Measurements from ENCODE around the gene OR2T8. TPM values are rescaled to one million over a fixed set of nuclear protein-coding genes. Genes with fewer than 3 reads are reported as not detected.

OR2T8 gene
- total and polyA plus RNA-seq, 2 of the 4 experiments (the other 2 are of a cell fraction) = not detected

DNA sequence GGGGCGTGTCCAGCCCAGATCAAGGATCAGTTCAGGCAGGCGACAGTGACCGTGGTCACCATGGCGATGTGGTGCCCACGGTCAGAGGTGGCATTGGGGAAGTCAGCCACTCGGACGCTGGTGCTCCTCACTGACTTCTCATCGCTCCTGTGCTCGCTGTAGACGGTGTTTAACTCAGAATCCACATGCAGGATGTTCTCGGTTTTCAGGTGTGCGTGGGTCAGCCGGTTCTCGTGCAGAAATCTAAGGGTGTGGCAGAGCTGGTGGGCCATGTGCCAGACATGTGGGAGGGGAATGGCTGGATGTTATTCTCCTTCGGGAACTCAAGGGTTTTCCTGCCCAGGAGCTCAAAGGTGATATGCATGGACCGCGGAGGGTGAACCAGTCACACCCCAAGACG lies 16.4 kb downstream of the OR2T8 start:
- H2BK15ac ChIP-seq (ENCODE audit: low read depth, low read length) = no peak overlapping the region
- 60% methylated on average over 1 of the region's 18 CpGs; no CpG with 5 or more reads in 1 of the 2 experiments for WGBS, 2 experiments (ENCODE audit: extremely low coverage in 2 of 2, insufficient read length in 1 of 2)
- no peaks in the 10 kb centered on the region for H3K79me1 ChIP-seq (ENCODE audit: low read depth in 1 of 2, low read length in 2 of 2)
- in situ Hi-C loops (cut with MboI; ENCODE audit: low sequenced_read_pairs) (no loop called here), intact Hi-C loops (cut with micrococcal nuclease) (no loop called here), dilution Hi-C loops (cut with HindIII; ENCODE audit: low sequenced_read_pairs, unreplicated experiment) (no loop called here)
- no peak overlapping the region for H3K4me3 ChIP-seq (ENCODE audit: insufficient read depth, low read depth, low read length)
- H2AK5ac ChIP-seq (ENCODE audit: low read depth, low read length) = no peak overlapping the region
- no peaks in the 10 kb centered on the region for H3K27me3 ChIP-seq (ENCODE audit: control insufficient read depth, insufficient read depth, low read length)
- peaks cover 15% of the 10 kb centered on the region; the same call in 1 of the 2 replicates for H3K9me3 ChIP-seq (ENCODE audit: control insufficient read depth, insufficient read depth, low read length)
- ChIA-PET CTCF (no interaction called here), POLR2A (ENCODE audit: unreplicated experiment) (no interaction called here)
- no peak overlapping the region for H2BK20ac ChIP-seq (ENCODE audit: low read depth, low read length)
- no peak overlapping the region for H3K14ac ChIP-seq (replicated peaks; ENCODE audit: low read depth, low read length)
- no TSS peak for BruUV-seq (replicated peaks)
- H3K9me1 ChIP-seq (ENCODE audit: insufficient read depth, low read length) = no peaks in the 10 kb centered on the region
- no peak overlapping the region for H4K91ac ChIP-seq (ENCODE audit: insufficient read depth, low read depth, low read length)
- H3K27ac ChIP-seq (ENCODE audit: insufficient read depth, low read length) = no peak overlapping the region
- no peak overlapping the region for H2AK9ac ChIP-seq (replicated peaks; ENCODE audit: low read depth, low read length, poor library complexity)
- DNase-seq (no peak), ATAC-seq (ENCODE audit: low read depth) (no peak)
- no peak overlapping the region for H2BK5ac ChIP-seq (ENCODE audit: low read depth, low read length, poor library complexity, severe bottlenecking)
- no peak overlapping the region for H4K8ac ChIP-seq (ENCODE audit: low read depth in 2 of 2, low read length in 2 of 2)
- no peak overlapping the region for H4K5ac ChIP-seq (ENCODE audit: low read depth, low read length)
- H3K4me1 ChIP-seq (ENCODE audit: control insufficient read depth, insufficient read depth, low read length) = no peaks in the 10 kb centered on the region
- no peak overlapping the region for H3K18ac ChIP-seq (ENCODE audit: low read depth, low read length)
- H3K23ac ChIP-seq (ENCODE audit: low read depth, low read length) = no peak overlapping the region
- no peaks in the 10 kb centered on the region for H3K36me3 ChIP-seq (ENCODE audit: control insufficient read depth, insufficient read depth, low read length)
- H3K4me2 ChIP-seq (ENCODE audit: low read depth, low read length) = no peak overlapping the region
- no peak overlapping the region for H3K4ac ChIP-seq (ENCODE audit: low read depth, low read length)
- no peak overlapping the region for H3K9ac ChIP-seq (ENCODE audit: low read depth, low read length)
- no peak for TF ChIP-seq RFX5 (IDR thresholded peaks at IDR 0.05; ENCODE audit: low read depth, low read length)
- TF ChIP-seq, protein P1, sequence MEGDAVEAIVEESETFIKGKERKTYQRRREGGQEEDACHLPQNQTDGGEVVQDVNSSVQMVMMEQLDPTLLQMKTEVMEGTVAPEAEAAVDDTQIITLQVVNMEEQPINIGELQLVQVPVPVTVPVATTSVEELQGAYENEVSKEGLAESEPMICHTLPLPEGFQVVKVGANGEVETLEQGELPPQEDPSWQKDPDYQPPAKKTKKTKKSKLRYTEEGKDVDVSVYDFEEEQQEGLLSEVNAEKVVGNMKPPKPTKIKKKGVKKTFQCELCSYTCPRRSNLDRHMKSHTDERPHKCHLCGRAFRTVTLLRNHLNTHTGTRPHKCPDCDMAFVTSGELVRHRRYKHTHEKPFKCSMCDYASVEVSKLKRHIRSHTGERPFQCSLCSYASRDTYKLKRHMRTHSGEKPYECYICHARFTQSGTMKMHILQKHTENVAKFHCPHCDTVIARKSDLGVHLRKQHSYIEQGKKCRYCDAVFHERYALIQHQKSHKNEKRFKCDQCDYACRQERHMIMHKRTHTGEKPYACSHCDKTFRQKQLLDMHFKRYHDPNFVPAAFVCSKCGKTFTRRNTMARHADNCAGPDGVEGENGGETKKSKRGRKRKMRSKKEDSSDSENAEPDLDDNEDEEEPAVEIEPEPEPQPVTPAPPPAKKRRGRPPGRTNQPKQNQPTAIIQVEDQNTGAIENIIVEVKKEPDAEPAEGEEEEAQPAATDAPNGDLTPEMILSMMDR (conservative IDR thresholded peaks at IDR 0.05; ENCODE audit: low read depth, low read length) = no peak
- no peak for TF ChIP-seq RAD21 (IDR thresholded peaks at IDR 0.05; ENCODE audit: low read length)
- no peak for TF ChIP-seq NFE2L2 (IDR thresholded peaks at IDR 0.05; ENCODE audit: low read depth, low read length)
- TF ChIP-seq, protein P2, sequence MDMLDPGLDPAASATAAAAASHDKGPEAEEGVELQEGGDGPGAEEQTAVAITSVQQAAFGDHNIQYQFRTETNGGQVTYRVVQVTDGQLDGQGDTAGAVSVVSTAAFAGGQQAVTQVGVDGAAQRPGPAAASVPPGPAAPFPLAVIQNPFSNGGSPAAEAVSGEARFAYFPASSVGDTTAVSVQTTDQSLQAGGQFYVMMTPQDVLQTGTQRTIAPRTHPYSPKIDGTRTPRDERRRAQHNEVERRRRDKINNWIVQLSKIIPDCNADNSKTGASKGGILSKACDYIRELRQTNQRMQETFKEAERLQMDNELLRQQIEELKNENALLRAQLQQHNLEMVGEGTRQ (IDR thresholded peaks at IDR 0.05; ENCODE audit: low read depth, low read length) = no peak
- TF ChIP-seq FOS (IDR thresholded peaks at IDR 0.05; ENCODE audit: low read depth, low read length) = no peak
- no peak for TF ChIP-seq POLR2A (IDR thresholded peaks at IDR 0.05; ENCODE audit: low read depth, low read length)
- TF ChIP-seq CHD1 (IDR thresholded peaks at IDR 0.05; ENCODE audit: low read depth, low read length) = no peak
- no peak for TF ChIP-seq RCOR1 (IDR thresholded peaks at IDR 0.05; ENCODE audit: insufficient replicate concordance, low read length)
- no peak for TF ChIP-seq CEBPB (IDR thresholded peaks at IDR 0.05; ENCODE audit: low read depth, low read length)
- TF ChIP-seq MXI1 (IDR thresholded peaks at IDR 0.05; ENCODE audit: borderline replicate concordance, low read depth, low read length) = no peak
- TF ChIP-seq SMC3 (IDR thresholded peaks at IDR 0.05; ENCODE audit: low read depth, low read length) = no peak
- no peak for TF ChIP-seq BHLHE40 (IDR thresholded peaks at IDR 0.05; ENCODE audit: low read depth, low read length)
- TF ChIP-seq, protein P3, sequence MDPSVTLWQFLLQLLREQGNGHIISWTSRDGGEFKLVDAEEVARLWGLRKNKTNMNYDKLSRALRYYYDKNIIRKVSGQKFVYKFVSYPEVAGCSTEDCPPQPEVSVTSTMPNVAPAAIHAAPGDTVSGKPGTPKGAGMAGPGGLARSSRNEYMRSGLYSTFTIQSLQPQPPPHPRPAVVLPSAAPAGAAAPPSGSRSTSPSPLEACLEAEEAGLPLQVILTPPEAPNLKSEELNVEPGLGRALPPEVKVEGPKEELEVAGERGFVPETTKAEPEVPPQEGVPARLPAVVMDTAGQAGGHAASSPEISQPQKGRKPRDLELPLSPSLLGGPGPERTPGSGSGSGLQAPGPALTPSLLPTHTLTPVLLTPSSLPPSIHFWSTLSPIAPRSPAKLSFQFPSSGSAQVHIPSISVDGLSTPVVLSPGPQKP (IDR thresholded peaks at IDR 0.05; ENCODE audit: borderline replicate concordance, low read depth, low read length) = no peak
- TF ChIP-seq MAZ (IDR thresholded peaks at IDR 0.05; ENCODE audit: borderline replicate concordance, low read depth, low read length) = no peak
- no peak overlapping the region for H3K56ac ChIP-seq (ENCODE audit: extremely low read depth, insufficient read depth, low read length)
- H2BK120ac ChIP-seq (ENCODE audit: low read depth, low read length) = no peak overlapping the region
- H2AFZ ChIP-seq (replicated peaks; ENCODE audit: low read length, poor library complexity) = no peak overlapping the region
- H4K20me1 ChIP-seq (ENCODE audit: insufficient read depth, low read length) = no peaks in the 10 kb centered on the region

All from IMR-90 (cell line).